MG63 (cell line): ENCODE results near the gene SEMG1. TPM values are rescaled to one million over a fixed set of nuclear protein-coding genes. Genes with fewer than 3 reads are reported as not detected.

ENCODE experiments used
- DNase-seq: peaks from one replicate; pipeline ENCODE4 v3.0.0-alpha.2; 2020
- H3K27me3 ChIP-seq: fragments of 250-450 bp; sonication (Bioruptor Pico); 2 replicates; pipeline ENCODE4 v1.5.1; 2020; ENCODE audit warnings: mild to moderate bottlenecking, moderate library complexity
- H3K36me3 ChIP-seq: fragments of 250-450 bp; sonication (Bioruptor Pico); 2 replicates; pipeline ENCODE4 v1.5.1; 2020; ENCODE audit warnings: mild to moderate bottlenecking, moderate library complexity
- H3K4me3 ChIP-seq: fragments of 250-450 bp; sonication (Bioruptor Pico); 2 replicates; pipeline ENCODE4 v1.5.1; 2020; ENCODE audit warnings: mild to moderate bottlenecking, moderate library complexity
- H3K9me3 ChIP-seq: fragments of 250-450 bp; sonication (Bioruptor Pico); 2 replicates; pipeline ENCODE4 v1.5.1; 2020; ENCODE audit warnings: mild to moderate bottlenecking, moderate library complexity
- total RNA-seq: library from RNA; depleted of rRNA; stranded (reverse); fragments of >200 nt; shearing (Covaris generic); gene quantifications from 2 replicates; pipeline ENCODE4 v1.2.3, GENCODE V29; 2014; ENCODE audit warnings: low replicate concordance; rRNA removed

The SEMG1 gene, protein sequence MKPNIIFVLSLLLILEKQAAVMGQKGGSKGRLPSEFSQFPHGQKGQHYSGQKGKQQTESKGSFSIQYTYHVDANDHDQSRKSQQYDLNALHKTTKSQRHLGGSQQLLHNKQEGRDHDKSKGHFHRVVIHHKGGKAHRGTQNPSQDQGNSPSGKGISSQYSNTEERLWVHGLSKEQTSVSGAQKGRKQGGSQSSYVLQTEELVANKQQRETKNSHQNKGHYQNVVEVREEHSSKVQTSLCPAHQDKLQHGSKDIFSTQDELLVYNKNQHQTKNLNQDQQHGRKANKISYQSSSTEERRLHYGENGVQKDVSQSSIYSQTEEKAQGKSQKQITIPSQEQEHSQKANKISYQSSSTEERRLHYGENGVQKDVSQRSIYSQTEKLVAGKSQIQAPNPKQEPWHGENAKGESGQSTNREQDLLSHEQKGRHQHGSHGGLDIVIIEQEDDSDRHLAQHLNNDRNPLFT
- not detected in 2 replicates for total RNA-seq

DNA sequence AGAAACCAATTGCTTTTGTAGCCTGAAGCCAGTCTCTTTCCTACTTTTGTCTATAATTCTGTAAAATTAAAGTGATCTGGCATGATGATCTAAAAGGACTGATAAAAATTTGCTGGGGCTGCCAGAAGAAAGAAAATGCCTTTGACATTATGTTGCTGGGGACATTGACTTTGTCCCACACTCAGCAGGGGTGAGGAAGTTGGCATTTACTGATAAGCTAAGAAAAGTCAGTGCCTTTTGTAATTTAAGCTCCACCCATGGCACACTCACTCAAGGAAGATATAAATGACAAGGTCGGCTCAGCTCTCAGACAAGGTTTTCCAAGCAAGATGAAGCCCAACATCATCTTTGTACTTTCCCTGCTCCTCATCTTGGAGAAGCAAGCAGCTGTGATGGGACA lies at the start of gene SEMG1:
Gene SEMG1 (plus strand): TSS at position 309 of the 400 bp plus-strand sequence. CDS start 21 bp downstream, at position 330.
- H3K36me3 ChIP-seq, result no peaks in the 10 kb centered on the region
- no peak within 1 kb of the TSS for H3K4me3 ChIP-seq
- DNase-seq, result no peak
- H3K9me3 ChIP-seq, result no peaks in the 10 kb centered on the region
- peaks cover 17% of the 10 kb centered on the region for H3K27me3 ChIP-seq

GRCh38 chr20:45157962-45158361 lies 48.9 kb upstream of the SEMG1 start:
- DNase-seq, result peak; percentile 43
- H3K4me3 ChIP-seq, result no peak overlapping the region

GRCh38 chr20:45163083-45163803 lies 43.6 kb upstream of the SEMG1 start:
- H3K4me3 ChIP-seq, result no peak overlapping the region
- no peak for DNase-seq
- H3K27me3 ChIP-seq, result no peaks in the 10 kb centered on the region
- no peaks in the 10 kb centered on the region for H3K36me3 ChIP-seq
- H3K9me3 ChIP-seq, result peaks cover 43% of the 10 kb centered on the region

More at GRCh38 chr20:45157962-45158361, 48.9 kb upstream of the SEMG1 start:
- Histone ChIP-seq H3K36me3 (no peaks in the 10 kb centered on the region), H3K27me3 (no peaks in the 10 kb centered on the region), H3K9me3 (peaks cover 12% of the 10 kb centered on the region)

DNA sequence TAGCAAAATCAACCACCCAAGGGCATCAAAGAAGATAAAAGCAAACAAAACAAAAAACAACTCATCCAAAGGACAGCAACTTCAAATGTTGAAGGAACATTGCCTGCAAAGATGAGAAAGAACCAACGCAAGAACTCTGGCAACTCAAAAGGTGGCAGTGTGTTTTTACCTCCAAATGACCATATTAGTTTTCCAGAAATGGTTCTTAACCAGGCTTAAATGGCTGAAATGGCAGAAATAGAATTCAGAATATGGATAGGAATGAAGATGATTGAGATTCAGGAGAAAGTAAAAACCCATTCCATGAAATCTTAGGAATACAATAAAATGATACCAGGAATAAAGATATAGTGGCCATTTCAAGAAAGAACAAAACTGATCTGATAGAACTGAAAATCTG lies 41.9 kb upstream of the SEMG1 start:
- Histone ChIP-seq H3K27me3 (no peaks in the 10 kb centered on the region), H3K4me3 (no peak overlapping the region), H3K9me3 (peaks cover 35% of the 10 kb centered on the region), H3K36me3 (no peaks in the 10 kb centered on the region)
- no peak for DNase-seq

GRCh38 chr20:45173522-45173921 lies 33.3 kb upstream of the SEMG1 start:
- peaks cover 7% of the 10 kb centered on the region; the same call in 1 of the 2 replicates for H3K27me3 ChIP-seq
- no peaks in the 10 kb centered on the region for H3K36me3 ChIP-seq
- no peak overlapping the region for H3K4me3 ChIP-seq
- DNase-seq, result no peak
- H3K9me3 ChIP-seq, result peaks cover 9% of the 10 kb centered on the region

DNA sequence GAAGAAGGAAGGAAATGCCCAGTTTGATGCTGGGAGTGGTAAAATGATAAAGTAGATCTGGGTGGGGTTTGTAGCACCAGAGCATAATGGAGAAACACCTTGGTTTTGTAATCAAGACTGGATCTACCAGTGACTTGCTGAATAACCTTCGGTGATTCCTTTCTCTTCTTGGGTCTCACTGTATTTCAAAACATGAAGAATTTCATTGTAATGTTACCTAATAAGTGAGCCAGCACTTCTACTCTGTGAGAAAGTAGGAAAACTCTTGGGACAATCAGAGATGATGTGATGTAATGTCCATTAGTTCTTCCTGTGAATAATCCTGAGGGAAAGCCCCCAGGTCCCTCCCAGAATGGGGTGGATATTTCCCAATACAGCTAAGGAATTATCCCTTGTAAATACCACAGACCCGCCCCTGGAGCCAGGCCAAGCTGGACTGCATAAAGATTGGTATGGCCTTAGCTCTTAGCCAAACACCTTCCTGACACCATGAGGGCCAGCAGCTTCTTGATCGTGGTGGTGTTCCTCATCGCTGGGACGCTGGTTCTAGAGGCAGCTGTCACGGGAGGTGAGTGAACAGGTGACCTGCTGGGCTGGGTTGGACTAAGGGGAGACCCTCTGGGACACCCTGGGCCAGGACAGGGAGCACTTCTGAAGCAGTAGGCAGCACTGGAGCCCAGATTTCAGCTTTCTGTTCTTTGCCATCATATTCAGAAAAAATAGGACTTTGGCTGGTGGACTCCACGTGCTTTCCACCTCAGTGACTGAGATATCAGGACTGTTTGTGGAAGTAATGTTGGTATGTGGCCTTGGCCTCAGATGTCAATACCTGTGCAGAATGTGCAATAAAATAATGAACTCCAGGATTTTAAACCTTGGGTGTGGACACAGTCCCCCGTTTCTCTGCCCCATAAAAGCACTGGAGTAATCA lies 32.1 kb upstream of the SEMG1 start, which contains the start of gene PI3:
Gene PI3 (plus strand): TSS at position 469 of the 931 bp plus-strand sequence. CDS start 21 bp downstream, at position 490.
- DNase-seq, result peak; percentile 78
- Histone ChIP-seq H3K36me3 (no peaks in the 10 kb centered on the region), H3K4me3 (no peak within 1 kb of the TSS), H3K9me3 (peaks cover 4% of the 10 kb centered on the region), H3K27me3 (peaks cover 7% of the 10 kb centered on the region; the same call in 1 of the 2 replicates)

- no peak overlapping the region for H3K4me3 ChIP-seq
- no peaks in the 10 kb centered on the region for H3K36me3 ChIP-seq
- DNase-seq, result no peak
- no peaks in the 10 kb centered on the region for H3K9me3 ChIP-seq
- 0 out of 2 replicates have a peak, but pooled peaks cover 5% of the 10 kb centered on the region for H3K27me3 ChIP-seq
Observed at GRCh38 chr20:45176526-45177267, 30.1 kb upstream of the SEMG1 start.

GRCh38 chr20:45179166-45179565 lies 27.7 kb upstream of the SEMG1 start:
- H3K4me3 ChIP-seq, result no peak overlapping the region

DNA sequence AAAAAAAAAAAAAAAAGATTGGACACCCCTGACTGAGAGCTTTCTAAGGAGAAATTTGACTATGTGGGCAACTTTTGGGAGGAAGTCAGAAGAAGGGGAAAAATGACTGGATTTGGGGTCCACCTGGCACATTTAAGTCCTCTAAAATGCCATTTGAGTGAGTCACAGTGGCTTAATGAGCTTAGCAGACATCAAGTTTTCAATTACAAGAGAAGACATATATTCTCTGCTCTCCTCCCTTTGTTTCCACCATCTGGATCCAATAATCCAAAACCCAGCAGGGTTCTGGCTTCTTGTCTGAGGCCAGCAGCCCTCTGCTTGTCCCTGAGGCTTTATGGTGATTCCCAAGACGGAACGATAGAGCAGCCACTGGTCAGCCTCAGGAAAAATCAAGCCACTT lies 25.2 kb upstream of the SEMG1 start:
- Histone ChIP-seq H3K27me3 (no peaks in the 10 kb centered on the region), H3K9me3 (no peaks in the 10 kb centered on the region), H3K4me3 (no peak overlapping the region), H3K36me3 (no peaks in the 10 kb centered on the region)
- DNase-seq, result peak; percentile 55

More at GRCh38 chr20:45179166-45179565, 27.7 kb upstream of the SEMG1 start:
- Histone ChIP-seq H3K36me3 (no peaks in the 10 kb centered on the region), H3K27me3 (no peaks in the 10 kb centered on the region), H3K9me3 (no peaks in the 10 kb centered on the region)
- DNase-seq, result peak; percentile 94

DNA sequence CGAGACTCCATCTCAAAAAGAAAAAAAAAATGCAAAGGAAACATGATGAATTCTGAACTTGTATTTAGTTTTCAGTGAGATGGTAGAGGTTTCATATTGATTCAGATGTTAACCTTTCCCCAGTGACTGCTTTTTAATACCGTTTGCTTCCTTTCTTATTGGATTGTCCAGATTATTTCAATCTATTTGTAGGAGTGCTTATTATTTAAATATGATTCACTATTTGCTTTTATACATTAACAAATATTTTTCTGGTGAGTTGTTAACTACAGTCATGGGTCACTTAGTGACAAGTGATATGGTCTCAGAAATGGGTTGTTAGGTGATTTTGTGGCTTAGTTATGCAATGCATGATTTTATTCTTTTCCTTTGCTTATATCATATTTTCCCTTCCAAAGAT lies 23.7 kb upstream of the SEMG1 start:
- no peaks in the 10 kb centered on the region for H3K9me3 ChIP-seq
- H3K36me3 ChIP-seq, result no peaks in the 10 kb centered on the region
- no peak for DNase-seq
- H3K27me3 ChIP-seq, result no peaks in the 10 kb centered on the region
- no peak overlapping the region for H3K4me3 ChIP-seq

- Histone ChIP-seq H3K36me3 (no peaks in the 10 kb centered on the region), H3K4me3 (no peak overlapping the region), H3K9me3 (no peaks in the 10 kb centered on the region), H3K27me3 (peaks cover 3% of the 10 kb centered on the region; the same call in 1 of the 2 replicates)
- no peak for DNase-seq
Observed at GRCh38 chr20:45187693-45188092, 19.1 kb upstream of the SEMG1 start.

DNA sequence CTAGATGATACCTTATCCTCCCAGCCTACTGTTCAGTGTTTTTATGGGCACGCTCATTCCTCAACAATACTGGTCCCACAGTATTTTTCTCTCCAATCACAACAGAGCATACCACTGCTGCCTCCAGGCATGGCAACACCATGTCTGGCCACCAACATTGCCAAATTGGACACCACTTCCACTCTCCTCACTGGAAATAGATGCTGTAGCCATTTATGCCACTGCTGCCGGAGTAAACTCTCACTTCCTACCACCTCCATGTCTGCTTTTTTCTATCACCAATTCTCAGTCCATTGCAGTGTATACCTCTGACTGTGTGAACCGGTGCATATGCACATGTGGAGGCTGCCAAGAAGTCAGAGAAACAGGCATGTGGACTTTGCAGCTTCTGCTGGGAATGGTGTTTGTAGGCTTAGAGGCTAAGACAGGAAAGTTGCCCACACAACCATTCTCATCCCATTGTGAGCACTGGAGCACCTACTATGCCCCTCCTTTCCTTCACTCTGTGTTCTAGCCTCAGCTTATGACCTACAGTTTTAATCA lies 17.7 kb upstream of the SEMG1 start:
- Histone ChIP-seq H3K36me3 (no peaks in the 10 kb centered on the region), H3K9me3 (no peaks in the 10 kb centered on the region), H3K27me3 (peaks cover 3% of the 10 kb centered on the region; the same call in 1 of the 2 replicates), H3K4me3 (no peak overlapping the region)
- DNase-seq, result no peak

DNA sequence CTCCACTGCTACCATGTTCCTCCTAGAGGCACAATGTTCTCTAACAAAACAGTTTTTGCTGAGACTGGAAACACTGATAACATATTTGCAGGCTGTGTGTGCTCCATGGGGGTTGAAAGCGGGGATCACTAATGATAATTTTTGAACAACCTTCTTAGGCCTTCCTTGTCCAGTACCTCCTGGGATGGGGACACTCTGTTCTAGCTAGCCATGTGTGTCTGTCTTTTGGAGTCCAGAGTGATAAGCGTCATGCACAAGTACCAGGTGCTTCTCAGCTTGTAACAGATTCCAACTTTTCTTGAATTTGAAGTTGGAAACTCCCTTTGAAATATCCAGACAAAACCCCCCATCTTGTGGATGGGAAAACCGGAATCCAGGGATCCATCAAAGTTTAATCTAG lies 17.0 kb upstream of the SEMG1 start:
- Histone ChIP-seq H3K36me3 (no peaks in the 10 kb centered on the region), H3K9me3 (no peaks in the 10 kb centered on the region), H3K27me3 (peaks cover 3% of the 10 kb centered on the region; the same call in 1 of the 2 replicates), H3K4me3 (no peak overlapping the region)
- DNase-seq, result no peak

DNA sequence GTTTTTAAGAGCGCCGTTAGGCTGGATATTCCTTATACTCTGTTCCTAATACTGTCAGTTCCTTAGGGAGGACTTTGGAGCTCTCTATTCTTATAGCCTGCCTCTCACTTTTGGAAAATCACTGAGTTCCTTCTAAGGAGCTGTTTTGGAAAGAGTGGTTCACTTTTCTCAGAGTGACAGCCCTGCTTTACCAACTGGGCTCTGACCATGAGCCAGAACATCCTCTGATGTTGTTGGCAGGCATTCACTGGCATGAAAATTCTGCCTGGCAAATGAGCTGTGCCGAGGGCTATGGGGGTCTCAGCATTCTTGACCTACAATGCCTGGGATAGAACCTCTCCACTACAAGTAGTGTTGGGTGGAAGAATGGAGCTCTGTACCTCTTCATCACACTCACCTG lies 14.9 kb upstream of the SEMG1 start:
- H3K4me3 ChIP-seq, result no peak overlapping the region

DNA sequence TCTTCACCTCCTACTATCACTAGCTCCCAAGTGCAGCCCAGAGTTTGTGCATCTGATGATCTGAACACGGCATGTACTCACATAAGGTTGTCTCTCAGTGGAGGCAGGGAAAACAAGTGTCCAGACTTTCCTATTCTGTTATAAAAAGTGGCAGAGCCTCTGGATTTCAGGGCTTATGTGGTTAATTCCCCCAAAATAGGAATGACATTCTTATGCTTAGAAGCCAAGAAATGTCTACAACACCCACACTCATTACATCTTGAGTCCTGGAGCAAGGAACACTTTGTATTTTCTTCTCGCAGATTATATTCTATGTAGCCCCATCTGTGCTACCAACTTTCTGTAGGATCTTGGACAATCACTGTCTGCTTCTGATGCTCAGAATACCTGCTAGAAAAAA lies 13.5 kb upstream of the SEMG1 start:
- DNase-seq, result no peak
- H3K4me3 ChIP-seq, result no peak overlapping the region

More for the DNA sequence above, 14.9 kb upstream of the SEMG1 start:
- Histone ChIP-seq H3K9me3 (no peaks in the 10 kb centered on the region), H3K27me3 (peaks cover 3% of the 10 kb centered on the region; the same call in 1 of the 2 replicates), H3K36me3 (no peaks in the 10 kb centered on the region)
- no peak for DNase-seq

More for the DNA sequence above, 13.5 kb upstream of the SEMG1 start:
- Histone ChIP-seq H3K9me3 (no peaks in the 10 kb centered on the region), H3K27me3 (peaks cover 3% of the 10 kb centered on the region; the same call in 1 of the 2 replicates), H3K36me3 (no peaks in the 10 kb centered on the region)
